ENCODE results near the gene NPW. TPM values are rescaled to one million over a fixed set of nuclear protein-coding genes. Genes with fewer than 3 reads are reported as not detected.

The NPW gene
- total RNA-seq: 10 to 100 TPM; 29.1 to 34.2 TPM

- Mint-ChIP-seq H3K4me3 (peak within 1 kb of the TSS; percentile 74), H3K4me1 (peaks cover 14% of the 10 kb centered on the region), H3K36me3 (peaks cover 4% of the 10 kb centered on the region), H3K9me3 (no peaks in the 10 kb centered on the region), H3K27me3 (peaks cover 41% of the 10 kb centered on the region), H3K27ac (no peak within 1 kb of the TSS)
- peak; percentile 63 for DNase-seq
Observed at GRCh38 chr16:2019518-2019920, at the start of gene NPW. Gene NPW, plus strand, starts transcription at chr16:2019785.

- Mint-ChIP-seq H3K4me3 (peak within 1 kb of the TSS; percentile 88), H3K9me3 (no peaks in the 10 kb centered on the region), H3K4me1 (peaks cover 17% of the 10 kb centered on the region), H3K36me3 (peaks cover 28% of the 10 kb centered on the region), H3K27ac (peak within 1 kb of the TSS; percentile 92), H3K27me3 (no peaks in the 10 kb centered on the region)
- peak; percentile 98 for DNase-seq
Observed at GRCh38 chr16:1971796-1972489, 47.6 kb upstream of the NPW start, which contains the start of gene TBL3. Gene TBL3, plus strand, starts transcription at chr16:1972053. Its CDS starts 112 bp downstream, at chr16:1972165.

- no peak for DNase-seq
- Mint-ChIP-seq H3K4me1 (peaks cover 16% of the 10 kb centered on the region), H3K9me3 (no peaks in the 10 kb centered on the region), H3K36me3 (peaks cover 30% of the 10 kb centered on the region), H3K4me3 (peak overlapping the region; percentile 88), H3K27ac (peak overlapping the region; percentile 92), H3K27me3 (no peaks in the 10 kb centered on the region)
Observed at GRCh38 chr16:1972490-1972877, 47.1 kb upstream of the NPW start.

DNA sequence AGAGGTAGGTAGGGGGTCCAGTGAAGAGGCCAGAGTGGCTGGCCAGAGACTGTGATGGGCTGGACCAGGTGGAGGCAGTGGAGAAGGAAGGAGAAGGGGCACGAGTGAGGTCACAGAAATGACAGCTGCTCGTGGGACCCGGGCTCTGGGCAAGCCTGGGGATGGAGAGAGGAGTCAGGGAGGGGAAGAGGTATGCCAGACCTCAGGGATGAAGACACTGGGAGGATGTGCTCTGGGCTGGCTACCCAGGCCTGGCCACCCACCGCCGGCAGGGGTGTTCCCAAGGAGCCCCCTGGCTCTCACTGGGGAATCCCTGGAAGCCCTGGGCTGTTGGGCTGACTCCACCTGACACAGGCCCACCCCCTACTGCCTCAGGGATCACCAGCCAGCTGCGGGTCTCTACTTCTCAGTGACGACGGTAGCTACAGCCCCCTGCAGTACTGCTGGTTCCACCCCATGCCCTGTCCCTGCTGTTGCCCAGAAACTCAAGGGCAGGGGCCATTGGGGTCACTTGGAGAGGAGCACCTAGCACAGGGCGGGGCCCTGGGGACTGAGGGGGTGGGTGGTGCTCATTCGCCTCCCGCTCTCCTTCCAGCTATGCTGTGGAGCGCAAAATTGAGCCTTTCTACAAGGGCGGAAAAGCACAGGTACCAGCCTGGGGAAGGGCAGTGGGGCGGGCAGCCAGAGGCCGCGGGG, 46.0 kb upstream of the NPW start:
- no peak for DNase-seq
- H3K27ac Mint-ChIP-seq: no peak overlapping the region
- H3K4me3 Mint-ChIP-seq: peak overlapping the region; percentile 88
- H3K36me3 Mint-ChIP-seq: peaks cover 36% of the 10 kb centered on the region
- peaks cover 16% of the 10 kb centered on the region for H3K4me1 Mint-ChIP-seq
- no peaks in the 10 kb centered on the region for H3K27me3 Mint-ChIP-seq
- H3K9me3 Mint-ChIP-seq: no peaks in the 10 kb centered on the region

DNA sequence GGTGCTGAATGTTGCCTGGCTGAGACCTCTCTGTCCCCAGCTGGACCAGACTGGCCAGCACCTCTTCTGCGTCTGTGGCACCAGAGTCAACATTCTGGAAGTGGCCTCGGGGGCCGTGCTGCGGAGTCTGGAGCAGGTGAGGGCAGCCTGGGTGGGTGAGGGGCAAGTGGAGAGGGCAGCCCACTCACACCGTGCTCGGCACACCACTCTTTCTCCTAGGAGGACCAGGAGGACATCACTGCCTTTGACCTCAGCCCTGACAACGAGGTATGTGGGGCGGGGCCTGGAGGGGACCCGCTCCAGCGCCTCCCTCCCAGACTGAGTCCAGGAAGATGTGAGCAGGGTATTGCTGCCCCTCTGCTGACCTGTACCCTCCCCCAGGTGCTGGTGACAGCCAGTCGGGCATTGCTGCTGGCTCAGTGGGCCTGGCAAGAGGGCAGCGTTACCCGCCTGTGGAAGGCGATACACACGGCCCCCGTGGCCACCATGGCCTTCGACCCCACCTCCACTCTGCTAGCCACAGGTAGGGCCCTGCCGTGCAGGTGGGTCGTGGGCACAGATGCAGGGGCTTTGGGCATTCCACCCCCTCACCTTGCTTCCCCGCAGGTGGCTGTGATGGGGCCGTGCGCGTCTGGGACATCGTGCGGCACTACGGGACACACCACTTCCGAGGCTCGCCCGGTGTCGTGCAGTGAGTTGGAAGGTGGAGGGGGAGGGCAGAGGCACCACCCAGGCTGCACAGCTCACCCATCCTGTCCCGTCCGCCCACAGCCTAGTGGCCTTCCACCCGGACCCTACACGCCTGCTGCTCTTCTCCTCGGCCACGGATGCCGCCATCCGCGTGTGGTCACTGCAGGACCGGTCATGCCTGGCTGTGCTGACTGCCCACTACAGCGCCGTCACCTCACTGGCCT, 45.2 kb upstream of the NPW start:
- peaks cover 16% of the 10 kb centered on the region for H3K4me1 Mint-ChIP-seq
- no peaks in the 10 kb centered on the region for H3K27me3 Mint-ChIP-seq
- DNase-seq: no peak
- H3K4me3 Mint-ChIP-seq: no peak overlapping the region
- no peak overlapping the region for H3K27ac Mint-ChIP-seq
- peaks cover 37% of the 10 kb centered on the region for H3K36me3 Mint-ChIP-seq
- H3K9me3 Mint-ChIP-seq: no peaks in the 10 kb centered on the region

DNA sequence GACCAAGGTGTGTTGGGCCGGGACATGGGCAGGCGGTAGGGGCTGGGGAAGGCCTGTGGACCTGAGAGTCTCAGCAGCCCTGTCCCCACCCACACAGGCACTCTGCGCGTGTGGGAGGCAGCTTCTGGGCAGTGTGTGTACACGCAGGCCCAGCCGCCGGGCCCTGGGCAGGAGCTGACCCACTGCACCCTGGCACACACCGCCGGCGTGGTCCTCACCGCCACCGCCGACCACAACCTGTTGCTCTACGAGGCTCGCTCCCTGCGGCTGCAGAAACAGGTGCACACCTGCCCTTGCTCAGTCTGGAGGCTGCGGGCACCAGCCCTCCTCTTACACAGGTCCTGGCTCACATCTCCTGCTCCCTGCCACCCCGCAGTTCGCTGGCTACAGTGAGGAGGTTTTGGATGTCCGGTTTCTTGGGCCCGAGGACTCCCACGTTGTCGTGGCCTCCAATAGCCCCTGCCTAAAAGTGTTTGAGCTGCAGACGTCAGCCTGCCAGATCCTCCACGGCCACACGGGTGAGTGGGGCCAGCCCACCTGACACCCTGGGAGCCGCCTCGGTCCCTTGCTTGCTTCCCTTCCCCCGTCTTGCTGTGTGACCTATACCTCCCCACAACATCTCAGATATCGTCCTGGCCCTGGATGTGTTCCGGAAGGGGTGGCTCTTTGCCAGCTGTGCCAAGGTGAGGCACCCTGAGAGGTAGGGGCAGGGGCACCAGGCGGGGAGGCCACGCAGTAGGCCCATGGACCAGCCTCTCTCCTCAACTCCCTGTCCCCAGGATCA, 44.0 kb upstream of the NPW start:
- Mint-ChIP-seq H3K27me3 (peaks cover 4% of the 10 kb centered on the region), H3K9me3 (no peaks in the 10 kb centered on the region), H3K4me3 (no peak overlapping the region), H3K27ac (no peak overlapping the region), H3K36me3 (peaks cover 37% of the 10 kb centered on the region), H3K4me1 (peaks cover 16% of the 10 kb centered on the region)
- DNase-seq: no peak

DNA sequence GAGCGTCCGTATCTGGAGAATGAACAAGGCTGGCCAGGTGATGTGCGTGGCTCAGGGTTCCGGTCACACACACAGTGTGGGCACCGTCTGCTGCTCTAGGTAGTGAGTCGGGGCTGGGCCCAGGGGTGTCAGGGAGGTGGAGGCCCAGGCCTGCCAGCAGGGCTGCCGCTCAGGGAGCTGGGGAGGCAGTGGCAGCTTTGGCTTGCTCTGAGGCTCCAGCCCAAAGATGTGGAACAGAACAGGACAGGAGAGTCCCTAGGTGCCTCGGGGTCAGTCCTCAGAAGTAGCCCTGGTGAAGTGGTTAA, 43.4 kb upstream of the NPW start:
- H3K36me3 Mint-ChIP-seq: peaks cover 37% of the 10 kb centered on the region
- peaks cover 15% of the 10 kb centered on the region for H3K4me1 Mint-ChIP-seq
- H3K4me3 Mint-ChIP-seq: no peak overlapping the region

GRCh38 chr16:1976951-1977874, 42.4 kb upstream of the NPW start:
- peaks cover 20% of the 10 kb centered on the region for H3K27me3 Mint-ChIP-seq
- DNase-seq: no peak
- peaks cover 16% of the 10 kb centered on the region for H3K4me1 Mint-ChIP-seq
- H3K9me3 Mint-ChIP-seq: no peaks in the 10 kb centered on the region
- H3K4me3 Mint-ChIP-seq: no peak overlapping the region
- no peak overlapping the region for H3K27ac Mint-ChIP-seq
- peaks cover 34% of the 10 kb centered on the region for H3K36me3 Mint-ChIP-seq

More for the DNA sequence above, 43.4 kb upstream of the NPW start:
- no peak overlapping the region for H3K27ac Mint-ChIP-seq
- H3K9me3 Mint-ChIP-seq: no peaks in the 10 kb centered on the region
- no peak for DNase-seq
- H3K27me3 Mint-ChIP-seq: peaks cover 9% of the 10 kb centered on the region

DNA sequence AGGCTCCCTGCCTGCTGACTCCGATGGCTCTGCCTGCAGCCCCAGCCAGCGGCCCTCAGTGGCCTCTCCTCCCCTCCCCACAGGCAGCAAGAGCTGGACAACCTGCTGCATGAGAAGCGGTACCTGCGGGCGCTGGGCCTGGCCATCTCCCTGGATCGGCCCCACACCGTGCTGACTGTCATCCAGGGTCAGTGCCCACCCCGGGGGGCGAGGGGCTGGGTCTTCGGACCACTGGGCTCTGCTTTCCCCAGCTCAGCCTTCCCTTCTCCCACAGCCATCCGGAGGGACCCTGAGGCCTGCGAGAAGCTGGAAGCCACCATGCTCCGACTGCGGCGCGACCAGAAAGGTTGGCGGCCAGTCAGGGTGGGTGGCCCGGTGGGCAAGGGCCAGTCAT, 41.7 kb upstream of the NPW start:
- no peak overlapping the region for H3K27ac Mint-ChIP-seq
- H3K4me1 Mint-ChIP-seq: peaks cover 13% of the 10 kb centered on the region
- H3K9me3 Mint-ChIP-seq: no peaks in the 10 kb centered on the region
- DNase-seq: no peak
- H3K27me3 Mint-ChIP-seq: peaks cover 26% of the 10 kb centered on the region
- no peak overlapping the region for H3K4me3 Mint-ChIP-seq
- peaks cover 29% of the 10 kb centered on the region for H3K36me3 Mint-ChIP-seq

DNA sequence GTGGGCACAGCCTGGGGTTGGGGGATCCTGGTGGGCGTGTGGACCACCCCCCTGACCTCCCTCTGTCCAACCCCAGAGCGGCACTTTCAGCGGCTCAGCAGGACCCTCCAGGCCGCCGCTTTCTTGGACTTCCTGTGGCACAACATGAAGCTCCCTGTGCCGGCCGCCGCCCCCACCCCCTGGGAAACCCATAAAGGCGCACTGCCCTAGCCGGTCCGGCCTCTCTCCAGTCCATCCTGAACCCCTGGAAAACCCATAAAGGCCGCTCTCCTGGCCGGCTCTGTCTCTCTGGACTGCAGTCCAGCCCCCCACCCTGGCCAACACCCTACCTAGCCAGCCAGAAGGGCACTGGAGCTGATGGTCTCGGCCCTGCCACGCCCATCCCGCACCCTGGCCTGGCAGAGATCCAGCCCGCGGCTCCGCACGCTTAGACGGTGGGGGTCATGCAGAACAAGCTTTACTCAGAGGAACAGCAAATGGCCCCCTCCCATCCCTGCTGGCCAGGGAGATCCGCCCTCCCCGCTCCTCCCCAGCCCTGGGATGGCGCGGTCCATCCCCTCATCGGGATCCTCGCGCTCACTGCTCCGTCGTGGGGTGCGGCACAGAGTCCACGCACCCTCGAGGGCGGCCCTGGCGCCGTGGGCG, 41.0 kb upstream of the NPW start:
- Mint-ChIP-seq H3K27ac (no peak overlapping the region), H3K27me3 (peaks cover 31% of the 10 kb centered on the region), H3K4me1 (peaks cover 11% of the 10 kb centered on the region), H3K4me3 (no peak overlapping the region), H3K36me3 (peaks cover 23% of the 10 kb centered on the region), H3K9me3 (no peaks in the 10 kb centered on the region)
- no peak for DNase-seq

DNA sequence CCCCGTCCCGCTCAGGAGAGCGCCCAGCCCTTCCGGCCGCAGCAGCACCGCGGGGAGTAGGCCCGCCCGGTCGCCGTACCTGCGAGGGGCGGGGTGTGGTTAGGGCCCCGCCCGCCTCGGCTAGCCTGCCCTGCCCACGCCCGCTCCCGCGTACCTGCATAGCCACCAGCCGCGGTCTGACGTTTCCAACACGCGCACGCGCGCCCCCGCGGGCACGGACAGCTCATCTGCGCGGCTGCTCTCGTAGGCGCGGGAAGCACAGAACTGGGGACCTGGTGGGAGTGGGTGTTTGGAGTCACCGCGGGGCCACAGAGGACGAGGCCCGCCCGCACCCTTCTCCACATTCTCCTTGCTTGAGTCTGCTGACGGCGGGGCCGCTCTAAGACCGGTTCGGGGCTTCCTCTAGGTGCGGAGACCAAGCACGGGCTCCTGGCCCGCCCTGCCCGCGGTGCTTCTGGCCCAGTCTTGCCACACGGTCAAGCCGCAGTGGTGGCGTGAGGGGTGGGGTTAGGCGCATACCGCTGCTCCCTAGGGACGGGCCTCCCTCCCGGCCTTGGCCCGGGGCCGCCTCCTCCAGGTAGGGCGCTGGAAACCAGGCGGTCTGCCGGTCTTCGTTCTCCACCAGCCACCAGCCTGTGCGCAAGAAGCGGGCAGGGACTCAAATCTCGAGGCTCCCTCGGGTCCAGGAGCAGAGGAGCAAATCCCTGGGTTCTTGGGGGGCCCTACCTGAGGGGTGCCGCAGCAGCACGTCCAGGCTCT, 40.1 kb upstream of the NPW start:
- H3K9me3 Mint-ChIP-seq: no peaks in the 10 kb centered on the region
- H3K4me1 Mint-ChIP-seq: peaks cover 11% of the 10 kb centered on the region
- no peak overlapping the region for H3K4me3 Mint-ChIP-seq
- no peak overlapping the region for H3K27ac Mint-ChIP-seq
- peaks cover 23% of the 10 kb centered on the region for H3K36me3 Mint-ChIP-seq
- peak; percentile 49 for DNase-seq
- H3K27me3 Mint-ChIP-seq: peaks cover 31% of the 10 kb centered on the region

GRCh38 chr16:1980030-1980769, 39.4 kb upstream of the NPW start:
- Mint-ChIP-seq H3K27me3 (peaks cover 31% of the 10 kb centered on the region), H3K9me3 (no peaks in the 10 kb centered on the region), H3K4me3 (no peak overlapping the region), H3K27ac (no peak overlapping the region), H3K4me1 (peaks cover 13% of the 10 kb centered on the region), H3K36me3 (peaks cover 17% of the 10 kb centered on the region)
- no peak for DNase-seq
